HFFc6 (cell line): Measurements from ENCODE around the gene SLC26A2. TPM values are rescaled to one million over a fixed set of nuclear protein-coding genes. Genes with fewer than 3 reads are reported as not detected.
A peak's percentile ranks its signal among the peaks of the same experiment; 100 is the strongest.

Experiments
- DNase-seq: peaks from one replicate; pipeline ENCODE4 v3.0.0-alpha.2; 2018
- H3K27ac Mint-ChIP-seq: 2 replicates; pipeline ENCODE4 v1.8.0; 2020; ENCODE audit warnings: mild to moderate bottlenecking, mixed read lengths
- H3K27me3 Mint-ChIP-seq: 2 replicates; pipeline ENCODE4 v1.8.0; 2021; ENCODE audit warnings: mild to moderate bottlenecking, moderate library complexity, mixed read lengths; ENCODE audit not compliant: insufficient read depth
- H3K36me3 Mint-ChIP-seq: 2 replicates; pipeline ENCODE4 v1.8.0; 2021; ENCODE audit warnings: low read depth, mixed read lengths
- H3K4me1 Mint-ChIP-seq: 2 replicates; pipeline ENCODE4 v1.8.0; 2020; ENCODE audit warnings: low read depth, mixed read lengths
- H3K4me3 Mint-ChIP-seq: 2 replicates; pipeline ENCODE4 v1.8.0; 2020; ENCODE audit warnings: mild to moderate bottlenecking, moderate library complexity, mixed read lengths
- H3K9me3 Mint-ChIP-seq: 2 replicates; pipeline ENCODE4 v1.8.0; 2020; ENCODE audit warnings: mild to moderate bottlenecking, mixed read lengths
- CTCF ChIP-seq: fragments of 200-600 bp; sonication (generic); IDR thresholded peaks from 2 replicates; pipeline ENCODE4 v1.5.0; 2021; ENCODE audit warnings: antibody characterized with exemption, mild to moderate bottlenecking
- total RNA-seq, 6 experiments: library from RNA; stranded (reverse); fragmentation: NEBNext Ultra II Directional; extraction: Animal tissue kit (Norgen Biotek cat#: 25700); gene quantifications; 2 replicates in 1 of 6; 3 replicates in 5 of 6; pipeline ENCODE4 v1.2.3, GENCODE V29; 2021

Gene SLC26A2
- total RNA-seq, 6 experiments from 2014 or later, result 9.5 to 12.9 (median 11.4) TPM

GRCh38 chr5:150020249-150020648, 59.7 kb downstream of the SLC26A2 start:
- peak overlapping the region; percentile 85 for H3K27ac Mint-ChIP-seq
- H3K36me3 Mint-ChIP-seq, result peaks cover 70% of the 10 kb centered on the region
- peaks cover 10% of the 10 kb centered on the region for H3K9me3 Mint-ChIP-seq
- no peak overlapping the region for H3K4me3 Mint-ChIP-seq
- no peaks in the 10 kb centered on the region for H3K27me3 Mint-ChIP-seq
- H3K4me1 Mint-ChIP-seq, result peaks cover 77% of the 10 kb centered on the region
- no peak for DNase-seq
- no peak for TF ChIP-seq CTCF

GRCh38 chr5:150021491-150022157, 61.1 kb downstream of the SLC26A2 start:
- TF ChIP-seq CTCF, result no peak
- Mint-ChIP-seq H3K4me1 (peaks cover 67% of the 10 kb centered on the region), H3K27ac (peak overlapping the region; percentile 85), H3K27me3 (no peaks in the 10 kb centered on the region; the same call in 1 of the 2 replicates), H3K9me3 (peaks cover 3% of the 10 kb centered on the region; the same call in 1 of the 2 replicates), H3K4me3 (peak overlapping the region; percentile 77), H3K36me3 (peaks cover 57% of the 10 kb centered on the region)
- no peak for DNase-seq

GRCh38 chr5:150022158-150022531, 61.6 kb downstream of the SLC26A2 start:
- H3K4me3 Mint-ChIP-seq, result peak overlapping the region; percentile 77
- H3K27me3 Mint-ChIP-seq, result no peaks in the 10 kb centered on the region; the same call in 1 of the 2 replicates
- no peak for TF ChIP-seq CTCF
- peaks cover 62% of the 10 kb centered on the region for H3K4me1 Mint-ChIP-seq
- H3K36me3 Mint-ChIP-seq, result peaks cover 51% of the 10 kb centered on the region
- peak; percentile 89 for DNase-seq
- H3K27ac Mint-ChIP-seq, result peak overlapping the region; percentile 85
- no peaks in the 10 kb centered on the region for H3K9me3 Mint-ChIP-seq

- no peak for DNase-seq
- peaks cover 56% of the 10 kb centered on the region for H3K4me1 Mint-ChIP-seq
- H3K9me3 Mint-ChIP-seq, result no peaks in the 10 kb centered on the region
- TF ChIP-seq CTCF, result no peak
- no peaks in the 10 kb centered on the region; the same call in none of the 2 replicates for H3K27me3 Mint-ChIP-seq
- H3K36me3 Mint-ChIP-seq, result peaks cover 50% of the 10 kb centered on the region
- peak overlapping the region; percentile 85 for H3K27ac Mint-ChIP-seq
- H3K4me3 Mint-ChIP-seq, result peak overlapping the region; percentile 77
Observed at GRCh38 chr5:150022681-150023080, 62.1 kb downstream of the SLC26A2 start.

GRCh38 chr5:150023136-150023535, 62.6 kb downstream of the SLC26A2 start:
- DNase-seq, result no peak
- Mint-ChIP-seq H3K9me3 (no peaks in the 10 kb centered on the region), H3K4me3 (peak overlapping the region; percentile 43), H3K27me3 (no peaks in the 10 kb centered on the region; the same call in none of the 2 replicates), H3K36me3 (peaks cover 50% of the 10 kb centered on the region), H3K27ac (peak overlapping the region; percentile 85), H3K4me1 (peaks cover 52% of the 10 kb centered on the region)
- TF ChIP-seq CTCF, result no peak
